ENCODE measurements around the gene PAGE2B. TPM values are rescaled to one million over a fixed set of nuclear protein-coding genes. Genes with fewer than 3 reads are reported as not detected.

The PAGE2B gene
- total RNA-seq, 1 donor: not detected

DNA sequence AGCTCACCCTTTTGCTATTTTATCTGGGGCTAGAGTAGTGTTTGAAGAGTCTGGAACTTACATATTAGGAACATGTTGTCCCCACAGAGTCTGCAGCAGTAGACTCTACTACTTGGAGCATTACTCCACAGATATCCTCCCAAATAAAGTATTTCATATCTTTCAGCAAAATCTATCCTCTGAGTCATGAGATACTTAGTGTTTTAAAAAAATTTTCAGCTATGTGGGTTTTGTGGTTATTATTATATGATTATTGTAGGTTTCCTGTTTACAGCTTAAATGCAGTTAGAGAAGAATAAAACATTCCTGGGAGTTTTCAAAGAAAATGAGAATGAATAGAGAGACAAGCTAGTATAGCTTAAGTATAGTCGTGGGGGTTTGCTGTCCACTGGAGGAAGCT is 44.9 kb downstream of the PAGE2B start:
- DNase-seq (ENCODE audit: low read depth): peak; percentile 40
- TF ChIP-seq, protein P1, sequence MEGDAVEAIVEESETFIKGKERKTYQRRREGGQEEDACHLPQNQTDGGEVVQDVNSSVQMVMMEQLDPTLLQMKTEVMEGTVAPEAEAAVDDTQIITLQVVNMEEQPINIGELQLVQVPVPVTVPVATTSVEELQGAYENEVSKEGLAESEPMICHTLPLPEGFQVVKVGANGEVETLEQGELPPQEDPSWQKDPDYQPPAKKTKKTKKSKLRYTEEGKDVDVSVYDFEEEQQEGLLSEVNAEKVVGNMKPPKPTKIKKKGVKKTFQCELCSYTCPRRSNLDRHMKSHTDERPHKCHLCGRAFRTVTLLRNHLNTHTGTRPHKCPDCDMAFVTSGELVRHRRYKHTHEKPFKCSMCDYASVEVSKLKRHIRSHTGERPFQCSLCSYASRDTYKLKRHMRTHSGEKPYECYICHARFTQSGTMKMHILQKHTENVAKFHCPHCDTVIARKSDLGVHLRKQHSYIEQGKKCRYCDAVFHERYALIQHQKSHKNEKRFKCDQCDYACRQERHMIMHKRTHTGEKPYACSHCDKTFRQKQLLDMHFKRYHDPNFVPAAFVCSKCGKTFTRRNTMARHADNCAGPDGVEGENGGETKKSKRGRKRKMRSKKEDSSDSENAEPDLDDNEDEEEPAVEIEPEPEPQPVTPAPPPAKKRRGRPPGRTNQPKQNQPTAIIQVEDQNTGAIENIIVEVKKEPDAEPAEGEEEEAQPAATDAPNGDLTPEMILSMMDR (IDR thresholded peaks at IDR 0.05; ENCODE audit: insufficient read depth, low read length): no peak
- H3K4me3 ChIP-seq (ENCODE audit: low read depth, low read length): no peak overlapping the region

DNA sequence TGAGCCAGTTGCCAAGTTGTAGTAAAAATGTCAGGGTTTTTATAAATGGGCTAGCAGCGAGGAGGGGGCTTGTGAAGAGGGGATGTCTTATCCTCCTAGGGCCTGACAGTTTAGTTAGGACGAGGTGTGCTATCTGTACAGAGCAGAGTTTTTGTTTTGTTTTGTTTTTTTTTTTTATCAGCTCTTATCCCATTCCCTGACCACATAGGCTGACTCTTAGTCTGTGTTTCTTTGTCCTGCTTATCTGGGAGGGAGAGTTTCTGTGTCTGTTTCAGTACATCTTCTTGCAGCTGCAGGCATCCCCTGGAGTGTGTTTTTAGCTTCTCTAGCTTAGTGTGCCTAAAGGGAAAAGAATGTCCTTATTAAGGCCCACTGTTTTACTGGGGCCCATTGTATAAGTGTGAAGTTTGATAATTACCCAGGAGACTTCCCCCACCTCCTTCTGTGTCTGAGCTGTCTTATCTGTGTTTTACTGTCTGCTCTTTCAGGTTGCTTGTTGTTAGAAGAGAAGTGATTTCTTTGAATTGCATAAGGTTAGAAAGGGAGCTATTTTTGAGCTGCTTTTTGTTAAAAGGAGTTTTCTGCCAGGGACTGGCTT is 46.0 kb downstream of the PAGE2B start:
- no peak overlapping the region for H3K4me3 ChIP-seq (ENCODE audit: low read depth, low read length)
- DNase-seq (ENCODE audit: low read depth): peak; percentile 46
- TF ChIP-seq, protein P1 (IDR thresholded peaks at IDR 0.05; ENCODE audit: insufficient read depth, low read length): no peak

GRCh38 chrX:55123900-55124299 is 49.1 kb downstream of the PAGE2B start:
- TF ChIP-seq, protein P1 (IDR thresholded peaks at IDR 0.05; ENCODE audit: insufficient read depth, low read length): no peak
- no peak for DNase-seq (ENCODE audit: low read depth)
- no peak overlapping the region for H3K4me3 ChIP-seq (ENCODE audit: low read depth, low read length)

DNA sequence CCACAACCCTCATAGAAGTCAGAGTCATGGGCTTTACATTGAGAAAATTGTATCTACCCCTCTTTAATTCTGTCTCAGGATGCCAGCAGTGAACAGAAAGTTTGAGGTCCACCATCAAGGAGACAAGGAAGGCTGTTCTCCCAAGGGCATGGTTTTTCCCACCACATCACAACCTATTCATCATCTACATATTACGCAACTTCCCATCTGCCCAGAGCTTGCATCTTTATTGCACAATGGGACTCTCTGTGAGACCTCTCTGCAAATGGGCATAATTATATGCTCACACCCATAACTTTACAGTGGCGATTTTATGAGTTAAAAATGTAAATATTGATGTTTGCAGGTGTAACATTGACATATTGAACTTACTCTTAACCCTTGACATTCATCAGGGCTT is 52.9 kb downstream of the PAGE2B start:
- peak; percentile 32 for DNase-seq (ENCODE audit: low read depth)
- TF ChIP-seq, protein P1 (IDR thresholded peaks at IDR 0.05; ENCODE audit: insufficient read depth, low read length): no peak
- H3K4me3 ChIP-seq (ENCODE audit: low read depth, low read length): no peak overlapping the region

Other genes starting within 250 kb of the PAGE2B start
- gene TRO, start 154.2 kb upstream of the PAGE2B start, total RNA-seq (ENCODE audit: low replicate concordance): 12.5 and 13.1 TPM in 2 replicates
- 0.09 TPM in 1 of 2 replicates, not detected in the other for gene PFKFB1, start 80.8 kb upstream of the PAGE2B start, total RNA-seq (ENCODE audit: low replicate concordance)
- gene APEX2, start 74.7 kb upstream of the PAGE2B start, total RNA-seq (ENCODE audit: low replicate concordance): 4.7 and 8.8 TPM in 2 replicates
- gene ALAS2, start 44.1 kb upstream of the PAGE2B start, total RNA-seq (ENCODE audit: low replicate concordance): not detected in 2 replicates
- gene PAGE2, start 14.0 kb downstream of the PAGE2B start, total RNA-seq (ENCODE audit: low replicate concordance): not detected in 2 replicates
- gene PAGE5, start 145.3 kb downstream of the PAGE2B start, total RNA-seq (ENCODE audit: low replicate concordance): not detected in 2 replicates
- gene PAGE3, start 189.9 kb downstream of the PAGE2B start, total RNA-seq (ENCODE audit: low replicate concordance): not detected in 2 replicates